Fibroblast of skin of right quadriceps (primary cell): ENCODE measurements around the gene CDH15.

ENCODE experiments used
- DNase-seq: peaks from one replicate; pipeline ENCODE4 v3.0.0-alpha.2; 2013

CDH15 gene

GRCh38 chr16:89140981-89141883 is 30.3 kb upstream of the CDH15 start:
- no peak for DNase-seq

GRCh38 chr16:89141884-89142267 is 29.7 kb upstream of the CDH15 start:
- DNase-seq, result no peak

DNA sequence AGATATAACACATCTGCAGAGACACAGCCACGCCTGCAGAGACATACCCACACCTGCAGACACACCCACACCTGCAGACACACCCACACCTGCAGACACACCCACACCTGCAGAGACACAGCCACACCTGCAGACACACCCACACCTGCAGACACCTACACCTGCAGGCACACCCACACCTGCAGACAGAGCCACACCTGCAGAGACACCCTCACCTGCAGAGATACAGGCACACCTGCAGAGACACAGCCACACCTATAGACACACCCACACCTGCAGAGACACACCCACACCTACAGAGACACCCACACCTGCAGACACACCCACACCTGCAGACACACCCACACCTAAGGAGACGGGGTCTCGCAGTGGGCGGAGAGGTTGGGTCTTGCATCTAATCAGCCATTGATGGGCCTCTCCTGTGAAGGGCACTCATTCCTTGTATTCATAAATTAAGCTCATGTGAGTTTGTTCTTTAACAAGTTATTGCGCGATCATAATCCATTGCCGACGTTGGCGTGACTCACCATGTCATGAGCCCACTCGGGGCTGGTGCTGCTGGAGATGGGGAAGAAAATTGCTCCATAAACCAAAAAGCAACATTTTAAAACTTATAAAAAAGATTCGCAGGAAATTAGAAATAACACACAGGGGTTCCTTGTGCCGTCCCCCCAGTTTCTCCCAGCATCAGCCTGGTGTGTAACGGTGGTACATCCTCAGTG is 28.9 kb upstream of the CDH15 start:
- DNase-seq, result no peak

DNA sequence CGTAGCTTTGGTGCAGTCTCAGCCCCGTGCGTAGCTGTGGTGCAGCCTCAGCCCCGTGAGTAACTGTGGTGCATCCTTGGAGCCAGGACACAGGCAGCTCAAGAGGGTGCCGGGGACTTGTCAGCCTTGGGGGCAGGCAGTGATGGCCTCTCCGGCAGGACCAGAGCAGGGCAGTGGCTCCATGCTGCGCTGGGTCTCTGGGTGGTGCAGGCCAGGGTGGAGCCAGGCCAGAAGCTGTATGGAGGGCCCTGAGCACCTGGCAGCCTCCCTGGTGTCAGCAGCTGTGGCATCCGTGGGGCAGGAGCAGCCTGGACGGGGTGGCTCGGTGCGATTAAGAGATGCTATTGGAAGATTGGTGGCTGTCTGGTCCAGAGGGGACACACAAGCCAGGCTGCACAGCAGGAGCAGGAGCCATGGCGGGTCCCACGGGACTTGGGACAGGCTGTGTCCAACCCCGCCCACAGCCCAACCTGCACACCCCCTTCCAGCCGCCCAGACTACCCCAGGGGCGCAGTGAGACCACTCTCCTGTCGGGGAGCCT is 28.3 kb upstream of the CDH15 start:
- no peak for DNase-seq

DNA sequence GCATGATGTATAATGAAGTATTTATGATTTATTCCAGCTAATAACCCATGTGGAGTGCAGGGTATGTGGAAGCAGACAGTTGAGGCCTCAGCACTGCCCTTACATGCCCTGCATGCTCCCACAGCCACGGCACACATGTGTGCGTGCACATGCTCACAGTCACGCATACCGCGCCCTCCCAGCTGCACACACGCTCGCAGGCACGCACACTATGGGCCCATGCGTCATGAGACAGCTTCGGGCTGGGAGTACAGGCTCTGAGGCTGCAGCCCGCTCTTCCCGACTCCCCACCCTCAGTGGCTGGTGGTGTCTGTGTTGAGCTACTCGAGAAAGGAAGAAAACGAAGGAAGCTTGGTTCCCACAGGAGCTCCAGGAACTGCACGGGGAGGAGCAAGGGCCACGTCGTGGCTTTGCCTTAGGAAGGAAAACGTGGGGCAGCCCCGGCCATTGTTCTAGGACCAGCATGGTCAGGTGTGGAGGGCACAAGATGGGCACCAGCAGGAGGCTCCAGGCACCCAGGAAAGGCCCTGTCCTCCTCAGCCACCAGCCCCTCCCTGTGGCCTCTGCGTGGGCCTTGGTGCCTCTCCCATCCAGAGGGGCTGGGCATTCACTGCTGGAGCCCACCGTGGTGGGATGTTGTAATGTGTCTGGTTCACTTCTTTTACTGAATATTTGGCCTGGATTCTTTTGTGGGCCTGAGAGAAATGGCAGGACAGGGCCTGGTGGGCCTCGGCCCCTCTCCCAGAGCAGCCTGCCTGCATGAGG is 27.5 kb upstream of the CDH15 start:
- DNase-seq, result no peak

DNA sequence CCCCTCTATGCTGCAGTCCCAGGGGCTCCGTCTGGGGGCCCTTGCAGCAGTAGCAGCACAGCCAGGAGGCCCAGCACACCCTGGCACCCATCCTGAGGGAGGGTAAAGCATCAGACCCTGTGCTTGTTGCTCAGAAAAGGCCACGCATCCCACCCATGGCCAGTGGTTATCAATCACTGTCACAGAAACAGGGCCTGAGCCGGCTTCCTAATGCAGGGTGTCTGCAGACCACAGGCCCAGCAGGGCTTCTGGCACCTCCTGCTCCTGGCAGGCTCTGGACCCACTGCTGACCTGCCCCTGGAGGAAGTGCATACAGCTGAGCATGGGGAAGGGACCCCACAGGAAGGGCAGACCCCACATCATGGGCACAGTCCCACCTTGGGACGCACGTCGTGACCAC is 26.9 kb upstream of the CDH15 start:
- DNase-seq, result no peak

DNA sequence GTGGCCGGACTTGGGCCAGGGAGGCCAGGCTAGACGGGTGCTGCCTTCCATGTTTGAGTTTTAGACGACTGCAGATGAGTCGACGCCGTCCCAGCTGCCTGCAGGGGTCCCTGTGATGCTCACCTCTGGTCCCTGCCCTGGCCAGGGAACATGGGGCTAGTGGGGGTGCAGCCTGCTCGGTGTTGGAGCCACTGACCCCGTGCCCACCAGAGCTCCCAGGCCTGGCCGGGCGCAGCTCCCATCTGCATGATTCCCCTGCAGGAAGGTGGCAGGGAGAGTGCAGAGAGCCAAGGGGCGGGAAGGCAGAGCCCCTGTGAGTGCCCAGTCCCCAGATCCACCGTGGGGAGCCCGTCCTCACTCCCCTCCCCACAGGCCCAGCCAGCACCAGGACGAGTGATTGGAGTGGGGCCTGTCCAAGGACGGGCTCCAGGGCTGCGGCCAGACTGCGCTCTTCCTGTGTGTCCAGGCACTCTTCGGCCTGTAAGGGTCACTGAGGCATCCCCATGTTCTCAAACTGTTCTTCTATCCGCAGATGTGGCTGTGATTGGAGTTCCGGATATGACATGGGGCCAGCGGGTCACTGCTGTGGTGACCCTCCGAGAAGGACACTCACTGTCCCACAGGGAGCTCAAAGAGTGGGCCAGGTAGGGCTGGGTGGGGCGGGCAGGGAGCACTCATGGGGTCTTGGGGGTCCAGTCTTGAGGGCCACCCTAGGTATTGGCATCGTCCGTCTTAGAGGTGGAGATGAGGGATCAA is 26.0 kb upstream of the CDH15 start:
- no peak for DNase-seq

DNA sequence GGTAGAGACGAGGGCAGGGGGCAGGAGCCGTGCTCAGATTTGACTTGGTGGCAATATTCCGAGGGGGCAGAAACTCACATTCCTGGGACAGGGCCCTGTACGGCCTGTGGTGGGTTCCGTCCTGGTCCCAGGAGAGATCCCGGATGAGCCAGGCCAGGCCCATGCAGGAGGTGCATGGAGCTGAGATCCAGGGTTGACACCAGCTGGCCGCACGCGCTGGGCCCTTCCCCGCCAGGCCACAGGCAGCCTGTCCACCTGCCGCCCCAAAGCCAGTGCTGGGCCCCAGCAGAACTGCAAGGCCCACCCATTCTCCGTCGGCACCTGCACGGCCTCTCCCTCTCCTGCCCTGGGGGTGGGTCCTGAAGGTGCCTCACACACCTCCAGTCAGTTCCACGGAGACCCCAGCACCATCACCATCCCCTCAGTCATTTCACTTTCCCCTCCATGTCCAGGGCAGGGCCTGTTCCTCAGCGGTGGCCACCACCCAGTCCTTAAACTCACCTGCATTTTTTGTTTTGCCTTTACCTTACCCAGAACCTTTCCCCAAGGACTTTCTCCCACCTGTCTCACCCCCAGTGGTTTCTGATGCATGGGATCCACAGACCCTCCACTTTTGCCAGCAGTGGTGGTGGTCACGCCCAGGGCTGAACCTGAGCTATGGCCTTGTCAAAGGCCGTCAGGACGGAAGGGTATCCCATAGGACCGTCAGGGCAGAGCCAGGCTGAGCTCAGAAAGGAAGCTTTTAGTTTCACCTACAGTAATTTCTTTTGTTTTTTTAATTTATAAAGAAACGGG is 25.1 kb upstream of the CDH15 start:
- no peak for DNase-seq

DNA sequence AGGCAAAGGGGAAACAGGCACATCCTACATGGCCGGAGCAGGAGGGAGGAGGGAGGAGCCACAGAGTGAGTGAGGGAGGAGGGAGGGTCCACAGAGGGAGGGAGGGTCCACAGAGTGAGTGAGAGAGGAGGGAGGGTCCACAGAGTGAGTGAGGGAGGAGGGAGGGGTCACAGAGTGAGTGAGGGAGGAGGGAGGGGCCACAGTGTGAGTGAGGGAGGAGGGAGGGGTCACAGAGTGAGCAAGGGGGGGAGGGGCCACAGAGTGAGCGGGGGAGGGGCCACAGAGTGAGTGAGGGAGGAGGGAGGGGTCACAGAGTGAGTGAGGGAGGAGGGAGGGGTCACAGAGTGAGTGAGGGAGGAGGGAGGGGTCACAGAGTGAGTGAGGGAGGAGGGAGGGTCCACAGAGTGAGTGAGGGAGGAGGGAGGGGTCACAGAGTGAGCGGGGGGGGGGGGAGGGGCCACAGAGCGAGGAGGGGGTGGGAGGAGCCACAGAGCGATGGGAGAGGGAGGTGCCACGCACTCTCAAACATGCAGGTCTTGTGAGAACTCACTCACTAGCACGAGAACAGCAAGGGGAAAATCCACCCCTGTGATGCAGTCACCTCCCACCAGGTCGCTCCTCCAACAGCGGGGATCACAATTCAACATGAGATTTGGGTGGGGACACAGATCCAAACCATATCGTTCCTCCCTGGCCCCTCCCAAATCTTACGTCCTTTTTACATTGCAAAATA is 24.3 kb upstream of the CDH15 start:
- no peak for DNase-seq

DNA sequence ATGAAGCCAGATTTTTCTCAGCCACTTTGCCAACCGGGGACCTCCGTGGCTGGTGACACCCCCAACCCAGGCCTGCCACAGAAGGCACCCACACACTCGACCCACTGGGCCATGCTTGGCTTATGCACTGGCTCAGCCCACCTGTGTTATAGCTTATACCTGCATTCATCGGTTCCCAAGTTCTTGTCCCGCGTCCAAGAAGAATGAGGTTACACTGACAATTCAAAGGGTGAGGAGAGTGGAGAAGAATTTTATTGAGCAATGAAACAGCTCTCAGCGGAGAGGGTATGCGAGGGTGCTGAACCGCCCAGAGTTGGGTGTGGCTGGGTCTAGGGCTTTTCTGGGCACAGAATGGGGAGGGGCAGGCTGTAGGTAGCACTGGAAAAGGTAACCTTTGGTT is 22.2 kb upstream of the CDH15 start:
- DNase-seq, result no peak

- no peak for DNase-seq
Observed at GRCh38 chr16:89150090-89150835, 21.3 kb upstream of the CDH15 start.

- no peak for DNase-seq
Observed at GRCh38 chr16:89150981-89151380, 20.6 kb upstream of the CDH15 start.

DNA sequence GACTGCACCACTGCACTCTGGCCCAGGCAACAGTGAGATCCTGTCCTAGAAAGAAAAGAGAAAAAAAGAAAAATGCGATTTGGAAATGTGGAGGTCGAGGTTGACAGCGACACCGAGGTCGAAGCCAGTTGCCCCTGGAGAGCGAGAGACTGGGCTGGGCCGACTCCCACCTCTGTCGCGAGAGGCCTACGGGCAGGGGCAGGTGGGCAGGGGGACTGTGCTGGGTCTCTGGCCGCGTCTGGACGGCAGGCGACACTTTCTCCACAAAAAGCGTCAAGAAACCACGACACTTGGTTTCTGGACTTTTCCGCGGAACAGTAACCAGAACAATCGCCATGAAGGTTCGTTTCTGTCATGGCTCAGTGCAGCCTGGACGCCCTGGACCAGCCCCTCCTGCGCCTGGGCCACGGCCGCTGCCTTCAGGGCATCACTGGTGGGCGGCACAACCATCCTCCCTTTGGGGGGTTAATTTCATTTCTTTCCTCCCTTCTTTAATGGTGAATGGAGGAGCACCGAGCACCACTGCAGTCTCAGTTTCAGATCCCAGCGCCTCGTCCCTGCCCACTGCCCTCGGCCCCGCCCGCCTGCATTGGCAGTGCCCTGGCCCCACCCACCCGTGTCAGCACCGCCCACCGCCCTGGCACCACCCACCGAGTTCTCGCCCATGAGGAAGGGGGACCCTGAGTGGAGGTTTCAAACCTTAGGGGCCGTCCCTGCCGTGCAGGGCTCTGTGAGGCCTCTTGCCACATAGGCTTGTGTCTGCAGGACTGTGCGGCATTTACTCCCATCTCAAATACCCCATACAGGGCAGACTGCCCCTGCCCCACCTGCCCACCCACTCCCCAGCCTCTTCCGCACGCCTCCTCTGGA is 18.5 kb upstream of the CDH15 start:
- DNase-seq, result no peak

DNA sequence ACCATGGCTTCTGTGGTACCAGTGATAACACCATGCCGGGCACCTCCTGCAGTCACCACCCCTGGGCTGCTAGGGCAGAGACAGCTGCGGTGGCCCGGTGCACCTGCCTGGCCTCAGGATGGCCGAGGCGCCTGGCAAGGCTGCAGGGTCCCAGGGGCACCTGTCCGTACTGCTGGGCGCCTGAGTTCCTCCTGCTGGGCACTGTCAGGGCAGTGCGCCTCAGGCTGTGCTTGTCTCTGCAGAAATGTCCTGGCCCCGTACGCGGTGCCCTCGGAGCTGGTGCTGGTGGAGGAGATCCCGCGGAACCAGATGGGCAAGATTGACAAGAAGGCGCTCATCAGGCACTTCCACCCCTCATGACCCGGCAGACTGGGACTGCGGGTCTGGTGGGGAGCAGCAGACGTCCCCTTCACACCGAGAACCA is 17.7 kb upstream of the CDH15 start:
- no peak for DNase-seq

DNA sequence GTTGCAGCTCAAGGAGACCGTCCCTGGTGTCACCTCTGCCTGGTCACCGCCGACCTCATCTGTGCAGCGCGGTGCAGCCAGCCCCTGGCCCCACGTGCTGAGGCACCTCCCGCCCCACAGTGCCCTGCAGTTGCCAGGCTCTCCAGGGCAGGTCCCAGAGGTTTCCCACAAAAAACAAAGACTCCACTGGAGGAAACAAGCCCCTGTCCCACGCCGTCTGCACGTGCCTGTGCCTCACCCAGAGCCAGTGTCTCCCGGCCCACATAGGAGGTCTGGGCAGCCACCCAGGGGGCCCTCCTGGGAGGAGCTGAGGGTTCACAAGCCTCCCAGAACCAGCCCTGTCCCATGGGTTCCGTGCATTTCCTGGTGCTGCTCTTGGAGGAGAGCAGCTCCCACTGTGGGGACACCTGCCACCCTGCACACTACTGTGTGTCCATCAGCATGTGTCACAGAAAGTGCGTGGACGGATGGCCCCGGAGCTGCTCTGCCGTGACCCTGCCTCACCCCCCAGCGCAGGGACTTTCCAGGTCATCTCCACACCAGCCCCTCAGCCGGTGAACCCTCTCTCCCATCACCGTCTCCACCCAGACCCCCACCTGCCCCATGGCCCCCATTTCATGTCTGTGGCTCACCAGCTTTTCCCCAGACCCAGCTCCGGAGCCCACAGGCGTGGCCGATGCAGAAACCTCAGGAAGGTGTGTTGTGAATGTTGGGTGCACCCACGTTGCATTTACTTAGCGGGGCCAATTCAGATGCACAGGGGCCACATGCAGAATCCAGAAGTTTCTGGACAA is 17.0 kb upstream of the CDH15 start:
- DNase-seq, result no peak

DNA sequence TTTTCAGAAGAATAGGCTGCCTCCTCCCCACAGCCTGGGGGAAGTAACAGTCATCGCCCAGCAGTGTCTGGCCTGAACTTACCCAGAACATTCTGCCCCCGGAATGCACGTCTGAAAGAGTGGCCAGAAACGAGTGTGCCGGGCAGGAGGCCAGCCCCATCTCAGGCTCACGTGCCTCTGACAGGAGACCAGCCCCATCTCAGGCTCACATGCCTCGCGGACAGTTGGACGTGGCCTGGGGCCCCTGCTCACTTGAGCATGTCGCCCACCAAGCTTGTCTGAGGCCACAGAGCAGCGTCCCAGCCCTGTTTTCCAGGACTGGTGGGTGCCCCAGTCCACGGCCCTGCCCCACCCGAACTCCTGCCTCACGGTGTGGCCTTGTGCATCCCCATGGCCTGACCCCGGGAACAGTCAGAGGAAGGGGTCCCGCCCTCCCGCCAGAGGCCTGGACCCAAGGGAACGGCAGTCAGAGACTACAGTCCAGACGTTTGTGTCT is 16.3 kb upstream of the CDH15 start:
- DNase-seq, result peak; percentile 32

GRCh38 chr16:89155851-89156739 is 15.5 kb upstream of the CDH15 start:
- DNase-seq, result no peak
